GM10266 (cell line): Measurements from ENCODE around the gene PDGFB.

Source experiments
- DNase-seq: peaks from one replicate; pipeline ENCODE4 v3.0.0; 2012; ENCODE audit errors: extremely low spot score
- CTCF ChIP-seq: IDR thresholded peaks from 2 replicates; pipeline ENCODE4 v1.5.1; 2012; ENCODE audit warnings: mild to moderate bottlenecking, low read depth; ENCODE audit not compliant: control insufficient read depth, insufficient read depth; ENCODE audit errors: missing control alignments

The PDGFB gene

GRCh38 chr22:39214383-39215069 is 30.3 kb downstream of the PDGFB start:
- no peak for TF ChIP-seq CTCF
- DNase-seq, result no peak

DNA sequence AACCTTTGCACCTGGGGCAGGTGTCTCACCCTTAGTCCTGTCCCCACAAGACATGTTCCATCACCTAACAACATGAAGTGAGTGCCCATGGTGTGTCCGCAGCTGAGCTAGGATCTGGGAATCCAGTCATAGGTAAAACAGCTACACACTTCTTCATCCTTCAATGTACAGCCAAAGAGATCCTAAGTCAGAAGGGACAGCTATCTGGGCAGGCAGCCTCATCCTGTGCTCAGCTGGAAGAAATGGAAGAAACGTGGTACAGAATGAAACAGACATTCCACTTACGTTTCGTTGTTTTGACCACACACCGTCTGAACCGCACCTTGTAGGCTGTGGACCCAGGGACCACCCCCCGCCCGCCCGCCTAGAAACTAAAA is 30.8 kb downstream of the PDGFB start:
- no peak for DNase-seq

GRCh38 chr22:39212721-39213376 is 31.9 kb downstream of the PDGFB start:
- DNase-seq, result no peak
- no peak for TF ChIP-seq CTCF

More for the DNA sequence above, 30.8 kb downstream of the PDGFB start:
- no peak for TF ChIP-seq CTCF

DNA sequence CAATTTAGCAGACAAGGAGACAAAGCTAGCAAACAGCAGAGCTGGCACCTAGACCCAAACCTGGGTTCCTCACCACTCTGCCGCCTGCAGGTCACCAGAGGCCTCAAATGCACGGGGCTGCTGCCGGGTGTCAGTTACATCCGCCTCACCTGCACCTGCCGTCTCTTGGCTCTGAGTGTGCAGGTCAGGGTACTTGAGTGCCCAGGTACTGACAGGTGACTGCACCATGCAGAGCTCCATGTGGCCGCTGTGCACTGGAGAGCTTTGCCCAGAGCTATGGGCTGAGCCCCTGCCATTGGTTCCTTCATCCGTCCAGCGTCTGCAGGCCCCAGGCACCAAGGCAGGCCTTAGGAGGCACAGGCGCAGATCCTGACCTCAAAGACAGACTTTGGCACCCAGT is 35.0 kb downstream of the PDGFB start:
- no peak for TF ChIP-seq CTCF
- DNase-seq, result no peak

- TF ChIP-seq CTCF, result no peak
- DNase-seq, result no peak
Measured at GRCh38 chr22:39208013-39208680, 36.6 kb downstream of the PDGFB start.

GRCh38 chr22:39207141-39208012 is 37.4 kb downstream of the PDGFB start:
- no peak for TF ChIP-seq CTCF
- no peak for DNase-seq

DNA sequence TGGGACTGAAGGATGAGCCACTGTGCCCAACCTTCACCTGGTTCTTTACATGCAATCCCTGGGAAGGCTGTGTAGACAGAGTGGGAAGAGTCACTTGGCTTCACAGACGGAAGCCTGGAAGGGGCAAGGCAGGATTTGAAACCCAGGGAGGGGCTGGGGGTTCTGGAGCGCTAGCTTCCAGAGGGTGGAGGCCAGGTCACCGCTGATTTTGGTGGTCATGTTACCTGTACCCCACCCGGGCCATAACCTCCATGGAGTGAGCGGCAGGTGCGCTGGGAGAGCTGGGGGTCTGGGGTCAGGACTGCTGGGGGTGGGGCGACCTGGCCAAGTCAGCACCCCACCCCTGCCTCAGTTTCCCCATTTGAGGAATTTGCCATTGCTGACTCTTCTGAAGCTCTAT is 38.3 kb downstream of the PDGFB start:
- no peak for TF ChIP-seq CTCF
- DNase-seq, result no peak
